Heart right ventricle (tissue), 16 donors: Measurements from ENCODE around the gene P2RX7. TPM values are rescaled to one million over a fixed set of nuclear protein-coding genes. Genes with fewer than 3 reads are reported as not detected.

Experiments
- ATAC-seq, 8 donors: fragments of 200-7000 bp; cut with Tn5 transposase; one replicate each; pipeline ENCODE4 v1.9.1; 2020; ENCODE audit warnings: mild to moderate bottlenecking in 8 of 8, moderate library complexity in 8 of 8, moderate number of reproducible peaks in 1 of 8
- DNase-seq, 2 donors: peaks; one replicate each; pipeline ENCODE4 v3.0.0-alpha.2; 2020
- H3K27ac ChIP-seq, 10 donors: fragments of 200-600 bp; sonication (generic) in 2 of 10; one replicate each; pipeline versions ENCODE4 v1.5.0 to v1.8.0; 2020 to 2022; ENCODE audit warnings: mild to moderate bottlenecking in 3 of 10
- H3K27me3 ChIP-seq, 7 donors: fragments of 200-600 bp; one replicate each; pipeline ENCODE4 v1.8.0; 2021 to 2022; ENCODE audit warnings: mild to moderate bottlenecking in 2 of 7
- H3K36me3 ChIP-seq, 9 donors: fragments of 200-600 bp; sonication (generic) in 1 of 9; one replicate each; pipeline versions ENCODE4 v1.5.0 to v1.8.0; 2020 to 2022; ENCODE audit warnings: mild to moderate bottlenecking in 2 of 9
- H3K4me1 ChIP-seq, 9 donors: fragments of 200-600 bp; sonication (generic) in 1 of 9; one replicate each; pipeline versions ENCODE4 v1.5.0 to v1.8.0; 2020 to 2022; ENCODE audit warnings: mild to moderate bottlenecking in 4 of 9
- H3K4me3 ChIP-seq, 10 donors: fragments of 200-600 bp; sonication (generic) in 2 of 10; one replicate each; pipeline versions ENCODE4 v1.5.0 to v1.8.0; 2020 to 2022; ENCODE audit warnings: mild to moderate bottlenecking in 7 of 10, moderate library complexity in 2 of 10
- H3K9me3 ChIP-seq, 11 donors: fragments of 200-600 bp in 10 of 11; sonication (generic) in 2 of 11; one replicate each; pipeline versions ENCODE4 v1.5.0 to v1.8.0; 2013 to 2022; ENCODE audit warnings: mild to moderate bottlenecking in 2 of 11, control low read depth in 1 of 11, moderate library complexity in 1 of 11
- CTCF ChIP-seq, 9 donors: fragments of 200-600 bp; sonication (generic) in 2 of 9; IDR thresholded peaks; one replicate each; pipeline versions ENCODE4 v1.5.0 to v1.8.0; 2021 to 2022; ENCODE audit warnings: antibody characterized with exemption in 9 of 9, mild to moderate bottlenecking in 5 of 9, moderate library complexity in 1 of 9
- WGBS, 2 donors: extraction: QIAGEN DNeasy Blood & Tissue Kit; methylation state at CpG; one replicate each; pipeline ENCODE4 v1.1.7; 2013; ENCODE audit warnings: inconsistent platforms in 1 of 2; 5-methylcytosine and 5-hydroxymethylcytosine counted together
- intact Hi-C, 10 donors: fragments of 100-400 bp; cut with DNase I; formaldehyde crosslinking; loops; one replicate each; pipeline versions ENCODE4 v1.11.1 to v1.14.2; 2022
- polyA plus RNA-seq, 2 donors: library from polyadenylated mRNA; stranded (reverse); fragments of 200-250 nt; gene quantifications; one replicate each; pipeline ENCODE4 v1.2.3, GENCODE V29; 2013
- total RNA-seq, 10 donors: library from RNA; stranded (reverse); fragmentation: NEBNext Ultra II Directional in 3 of 10; extraction: Animal tissue kit (Norgen Biotek cat#: 25700) in 3 of 10; gene quantifications; one replicate each; pipeline versions ENCODE4 v1.2.1 to v1.2.4, GENCODE V29; 2021 to 2023
- donor health status: Arrhythmogenic right ventricular cardiomyopathy.
- donor health status: ischemic (EF 13 %, LVEDD 7.1; RV severe dilation, severe dysfunction).
- donor health status: healthy with polysubstance abuse.
- donor health status: DM: no; HTN: yes; CAD: no.
- donor health status: DM: no; HTN: no; CAD: no.
- donor health status: ischemic (EF 25% LVEDD 6.9; RV normal size, moderate dysfunction).
- donor health status: ischemic (EF 25% LVEDD 5.7; RV mildly dilated, moderate dysfunction).
- donor health status: healthy.
- donor health status: DM: yes; HTN: yes; CAD: no.
- donor health status: Ischemic cardiomyopathy.
- donor health status: ischemic (EF 35%, LVEDD 5.7; RV mildly dilated, moderate dysfunction).
- donor health status: nonischemic (EF 11% LVEDD 7.7; RV severe dilation, severe dysfunction).
- donor health status: DM: yes; HTN: yes; CAD: no.
- donor health status: PGD.
- donor health status: ischemic (EF 29% LVEDD 5.4; RV normal size, mild dysfunction).
- donor health status: nonischemic (EF 23%, LVEDD 6.1; RV moderate dilation, normal function).

The P2RX7 gene
- total and polyA plus RNA-seq, 12 donors, result 0.25 to 7.0 (median 1.6) TPM

GRCh38 chr12:121107681-121108080 is 25.0 kb upstream of the P2RX7 start:
- intact Hi-C loops, result loop anchor here in 3 of 10 donors (5.0 to 10.0 kb wide), 5 partner anchors 45 to 520 kb away; no protein-coding TSS in a partner anchor
- no peak for DNase-seq
- WGBS, 2 donors, result 70 to 76% methylated on average over 3 of the region's 3 CpGs

GRCh38 chr12:121108492-121108891 is 24.2 kb upstream of the P2RX7 start:
- peaks cover 0 to 7% (median 0%) of the 10 kb centered on the region in 9 donors for H3K4me1 ChIP-seq
- WGBS, 2 donors, result 63 to 73% methylated on average over 5 of the region's 5 CpGs
- H3K36me3 ChIP-seq, result no peaks in the 10 kb centered on the region
- H3K4me3 ChIP-seq, result no peak overlapping the region
- no peak for DNase-seq
- no peak for TF ChIP-seq CTCF (IDR thresholded peaks at IDR 0.05)
- peaks cover 0 to 8% (median 0%) of the 10 kb centered on the region in 11 donors for H3K9me3 ChIP-seq
- intact Hi-C loops, result loop anchor here in 3 of 10 donors (5.0 to 10.0 kb wide), 5 partner anchors 46 to 521 kb away; no protein-coding TSS in a partner anchor
- no peak for ATAC-seq
- no peak overlapping the region for H3K27ac ChIP-seq
- no peaks in the 10 kb centered on the region for H3K27me3 ChIP-seq

More at GRCh38 chr12:121107681-121108080, 25.0 kb upstream of the P2RX7 start:
- TF ChIP-seq CTCF (IDR thresholded peaks at IDR 0.05), result no peak
- H3K27ac ChIP-seq, result no peak overlapping the region
- H3K4me1 ChIP-seq, result peaks cover 0 to 7% (median 0%) of the 10 kb centered on the region in 9 donors
- H3K36me3 ChIP-seq, result no peaks in the 10 kb centered on the region
- H3K9me3 ChIP-seq, result peaks cover 0 to 8% (median 0%) of the 10 kb centered on the region in 11 donors
- H3K27me3 ChIP-seq, result no peaks in the 10 kb centered on the region
- ATAC-seq, result no peak
- no peak overlapping the region for H3K4me3 ChIP-seq

GRCh38 chr12:121110211-121110940 is 22.3 kb upstream of the P2RX7 start:
- 59 to 61% methylated on average over 8 of the region's 8 CpGs for WGBS, 2 donors
- peak; percentile 68 to 86 (median 79) for ATAC-seq

More at GRCh38 chr12:121110211-121110940, 22.3 kb upstream of the P2RX7 start:
- H3K27me3 ChIP-seq, result no peaks in the 10 kb centered on the region
- no peak overlapping the region for H3K4me3 ChIP-seq
- no peaks in the 10 kb centered on the region for H3K9me3 ChIP-seq
- no peaks in the 10 kb centered on the region for H3K36me3 ChIP-seq
- H3K27ac ChIP-seq, result no peak overlapping the region
- intact Hi-C loops, result loop anchor here in 4 of 10 donors (5.0 to 10.0 kb wide), 4 partner anchors 48 to 528 kb away; partner anchors contain the start of gene POP5 (in 1 of the 4)
- DNase-seq, result peak; percentile 39 to 65
- TF ChIP-seq CTCF (IDR thresholded peaks at IDR 0.05), result peak; percentile 86 to 98 (median 94)
- peaks cover 0 to 7% (median 0%) of the 10 kb centered on the region in 9 donors for H3K4me1 ChIP-seq
